DMS 273 (cell line): ENCODE measurements around the gene C16orf90.
"Not testable (repeated sequence)": the region's sequence is repeated elsewhere in the genome, so short reads cannot be mapped to it uniquely, and the experiment has no call there.

Source experiments
- DNase-seq: peaks from one replicate; lab custom pipeline; 2025; ENCODE audit not compliant: unreplicated experiment; lab: John Stamatoyannopoulos, UW

C16orf90 gene

GRCh38 chr16:3485097-3485745 lies 10.1 kb downstream of the C16orf90 start:
- no peak for DNase-seq

DNA sequence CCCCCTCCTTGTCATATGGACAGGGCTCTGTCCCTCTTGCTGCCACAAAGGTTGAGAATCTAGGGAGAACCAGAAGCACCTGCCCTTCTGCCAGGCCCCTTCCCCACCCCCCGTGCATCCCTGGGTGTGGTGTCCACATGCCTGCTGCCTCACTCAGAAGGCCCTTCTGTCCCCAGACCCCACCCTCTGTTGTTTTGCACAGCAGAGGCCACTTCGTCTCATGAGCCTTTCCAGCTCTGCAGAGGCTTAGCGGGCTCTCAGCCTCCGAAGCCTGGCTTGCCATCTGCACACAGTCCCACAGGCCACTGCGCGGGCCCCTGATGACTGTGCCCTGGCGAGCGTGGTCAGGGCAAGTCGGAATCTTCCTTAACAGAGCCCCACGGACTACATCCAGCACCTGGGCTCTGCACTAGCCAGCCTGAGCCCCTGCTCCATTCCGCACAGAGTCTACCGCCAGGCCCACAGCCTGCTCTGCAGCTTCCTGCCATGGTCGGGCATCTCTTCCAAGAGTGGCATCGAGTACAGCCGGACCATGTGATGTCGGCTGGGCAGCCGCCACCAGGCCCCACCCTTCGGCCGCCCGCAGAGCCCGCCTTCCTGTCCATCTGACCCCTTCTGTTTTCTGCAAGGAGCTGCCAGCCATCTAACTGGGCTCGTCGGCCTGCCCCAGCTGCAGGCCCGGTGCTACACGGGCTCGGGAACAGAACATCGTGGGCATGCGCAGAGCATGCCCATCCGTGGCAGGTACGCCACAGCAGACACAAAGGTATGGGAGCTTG lies 10.8 kb downstream of the C16orf90 start:
- no peak for DNase-seq

DNA sequence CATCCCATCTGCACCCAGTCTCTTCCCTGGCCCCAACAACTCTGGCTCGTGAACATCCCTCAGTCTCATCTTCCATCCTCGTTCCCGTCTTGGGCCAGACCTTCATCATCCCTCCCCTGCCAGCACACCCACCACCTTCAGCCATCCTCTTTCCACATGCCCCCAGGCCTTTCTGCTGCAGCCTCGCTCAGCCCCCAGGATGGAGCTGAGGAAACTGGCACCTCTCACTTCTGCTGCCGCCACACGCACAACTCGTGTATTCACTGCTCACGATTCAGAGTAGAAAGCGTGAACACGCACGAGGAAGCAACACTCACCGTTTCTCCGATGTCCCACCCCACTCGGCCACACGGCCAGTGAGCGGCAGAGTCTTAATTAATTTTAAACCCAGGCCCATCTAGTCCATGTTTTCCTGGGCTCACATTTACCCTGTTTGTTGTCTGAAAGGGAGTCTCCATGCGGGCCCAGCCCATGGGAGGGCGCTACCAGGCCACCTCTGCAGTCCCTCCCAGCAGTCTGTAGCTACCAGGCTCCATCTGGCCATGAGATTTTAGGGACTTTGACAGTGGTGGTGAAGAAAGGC lies 12.5 kb downstream of the C16orf90 start:
- no peak for DNase-seq

GRCh38 chr16:3481696-3482658 lies 13.3 kb downstream of the C16orf90 start:
- DNase-seq = no peak

- no peak for DNase-seq
These were observed 14.2 kb downstream of the C16orf90 start for GRCh38 chr16:3480901-3481695.

- DNase-seq = no peak
These were observed 15.6 kb downstream of the C16orf90 start for GRCh38 chr16:3479654-3480216.

- DNase-seq = no peak
These were observed 16.9 kb downstream of the C16orf90 start for GRCh38 chr16:3478242-3478925.

DNA sequence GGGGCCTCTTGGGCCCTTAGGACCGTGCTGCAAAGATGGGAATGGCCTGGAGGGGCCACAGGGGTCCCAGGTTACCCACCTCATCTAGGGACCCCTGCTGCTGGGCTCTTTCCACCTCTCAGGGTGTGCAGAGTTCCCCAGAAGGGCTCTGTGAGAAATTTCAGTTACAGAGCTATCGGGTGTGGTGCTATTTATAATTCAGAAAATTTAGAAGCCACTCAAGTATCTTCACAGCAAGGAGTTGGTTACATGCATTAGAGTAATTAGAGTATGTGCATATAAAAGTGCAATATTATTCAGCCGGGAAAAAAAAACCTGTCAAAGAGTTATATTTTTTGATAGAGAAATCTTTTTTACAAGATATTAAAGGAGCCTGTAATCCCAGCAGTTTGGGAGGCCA lies 18.9 kb downstream of the C16orf90 start:
- no peak for DNase-seq

- DNase-seq = no peak
These were observed 19.5 kb downstream of the C16orf90 start for GRCh38 chr16:3475604-3476375.

- DNase-seq = not testable (repeated sequence)
These were observed 20.4 kb downstream of the C16orf90 start for GRCh38 chr16:3474870-3475269.

GRCh38 chr16:3474136-3474779 lies 21.0 kb downstream of the C16orf90 start:
- no peak for DNase-seq

DNA sequence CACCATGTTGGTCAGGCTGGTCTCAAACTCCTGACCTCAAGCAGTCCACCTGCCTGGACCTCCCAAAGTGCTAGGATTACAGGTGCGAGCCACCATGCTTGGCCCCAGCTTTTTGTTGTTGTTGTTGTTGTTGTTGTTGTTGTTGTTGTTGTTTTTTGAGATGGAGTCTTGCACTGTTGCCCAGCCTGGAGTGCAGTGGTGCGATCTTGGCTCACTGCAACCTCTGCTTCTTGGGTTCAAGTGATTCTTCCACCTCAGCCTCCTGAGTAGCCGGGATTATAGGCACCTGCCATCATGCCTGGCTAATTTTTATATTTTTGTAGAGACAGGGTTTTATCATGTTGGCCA lies 21.7 kb downstream of the C16orf90 start:
- DNase-seq = not testable (repeated sequence)

GRCh38 chr16:3472878-3473595 lies 22.3 kb downstream of the C16orf90 start:
- no peak for DNase-seq

DNA sequence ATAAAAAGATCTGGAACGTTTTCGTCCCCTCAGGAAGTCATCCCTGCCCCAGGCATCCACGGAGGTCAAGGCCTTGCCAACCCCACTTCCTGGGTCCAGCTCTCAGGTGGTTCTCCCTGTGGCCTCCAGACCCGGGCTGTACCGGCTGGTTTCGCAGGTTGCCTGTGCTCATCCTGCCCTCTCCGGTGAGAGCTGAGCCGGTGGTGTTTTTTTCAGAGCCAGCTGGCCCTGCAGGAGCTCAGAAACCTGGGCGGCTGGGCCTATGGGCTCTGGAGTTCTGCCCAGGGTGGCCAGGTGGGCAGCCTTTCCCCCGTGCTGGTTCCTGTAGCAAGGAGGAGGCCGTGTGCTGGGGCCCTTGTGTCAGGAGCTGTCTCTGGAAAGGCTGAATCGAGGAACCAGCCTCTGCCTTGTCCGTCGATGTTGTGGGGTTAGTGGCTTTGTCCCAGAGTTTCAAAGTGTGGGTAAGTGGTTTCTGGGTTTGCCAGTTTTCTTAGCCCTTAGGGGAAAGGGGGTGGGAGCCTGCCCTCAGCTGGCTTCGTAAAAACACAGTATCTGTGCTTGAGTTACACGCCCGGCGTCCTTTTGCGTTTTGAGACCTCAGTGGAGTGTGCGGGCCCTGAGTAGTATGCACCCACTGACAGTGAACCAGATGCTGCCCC lies 23.6 kb downstream of the C16orf90 start:
- no peak for DNase-seq

DNA sequence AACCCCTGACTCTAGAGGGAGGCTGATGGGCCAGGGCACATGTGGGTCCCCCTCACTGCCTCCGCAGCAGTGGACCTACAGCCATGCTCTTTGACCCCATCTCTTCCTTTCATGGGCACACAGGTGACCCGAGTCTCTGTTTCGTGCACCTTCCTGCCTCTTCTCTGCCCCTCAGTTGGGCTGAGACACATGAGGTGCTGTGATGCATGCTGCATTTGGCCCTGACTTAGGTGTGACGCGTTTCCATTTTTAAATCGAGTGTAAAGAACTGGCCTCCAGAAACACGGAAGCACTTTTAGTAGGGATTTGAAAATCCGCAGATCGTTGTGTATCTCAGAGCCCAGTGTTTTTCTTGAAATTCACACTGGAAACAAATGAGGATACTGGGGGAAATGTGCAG lies 24.6 kb downstream of the C16orf90 start:
- DNase-seq = no peak

- no peak for DNase-seq
These were observed 25.6 kb downstream of the C16orf90 start for GRCh38 chr16:3469736-3470135.

GRCh38 chr16:3468501-3468900 lies 26.8 kb downstream of the C16orf90 start:
- DNase-seq = no peak
